ENCODE results near the gene TAF1A.

GRCh38 chr1:222631611-222632208, 42.0 kb upstream of the TAF1A start:
- TF ChIP-seq CTCF (IDR thresholded peaks at IDR 0.05; ENCODE audit: insufficient read depth, low read depth, low read length) (no peak), EZH2 (IDR thresholded peaks at IDR 0.05; ENCODE audit: insufficient read depth, low read length) (no peak)

Data from astrocyte (in vitro differentiated cells and primary cell).